HG03565 (cell line): ENCODE measurements around the gene TBCE.

Experiments used
- ATAC-seq: cut with Tn5 transposase; IDR thresholded peaks from one replicate; pipeline ENCODE4 v1.9.1; 2021; ENCODE audit warnings: mild to moderate bottlenecking, moderate library complexity; ENCODE audit not compliant: unreplicated experiment

TBCE gene

GRCh38 chr1:235367000-235367908 is at the start of gene TBCE:
TSS of gene TBCE (plus strand) at chr1:235367427. CDS start at chr1:235380050, 12,623 bp downstream.
- ATAC-seq, result peak; percentile 100

- ATAC-seq, result no peak
These were observed 48.0 kb upstream of the TBCE start for GRCh38 chr1:235319255-235319654.

GRCh38 chr1:235320521-235321179 is 46.6 kb upstream of the TBCE start:
- ATAC-seq, result no peak

GRCh38 chr1:235324296-235324695 is 42.9 kb upstream of the TBCE start:
- ATAC-seq, result no peak

- ATAC-seq, result no peak
These were observed 42.1 kb upstream of the TBCE start for GRCh38 chr1:235325139-235325538.

GRCh38 chr1:235325854-235326253 is 41.4 kb upstream of the TBCE start:
- ATAC-seq, result no peak

- no peak for ATAC-seq
These were observed 40.3 kb upstream of the TBCE start for GRCh38 chr1:235326719-235327558.

GRCh38 chr1:235327559-235328270 is 39.5 kb upstream of the TBCE start, which contains the start of gene ARID4B:
TSS of gene ARID4B (minus strand) at chr1:235328179. CDS start at chr1:235326919, 1,260 bp downstream.
- ATAC-seq, result peak; percentile 2

- peak; percentile 66 for ATAC-seq
These were observed 38.7 kb upstream of the TBCE start, which contains the start of gene GGPS1 for GRCh38 chr1:235328271-235329138. TSS of gene GGPS1 (plus strand) at chr1:235328570. CDS start at chr1:235335265, 6,695 bp downstream.

GRCh38 chr1:235329139-235329902 is 37.9 kb upstream of the TBCE start:
- ATAC-seq, result peak; percentile 12

GRCh38 chr1:235330918-235331285 is 36.3 kb upstream of the TBCE start:
- ATAC-seq, result no peak

GRCh38 chr1:235331401-235331800 is 35.8 kb upstream of the TBCE start:
- no peak for ATAC-seq

- no peak for ATAC-seq
These were observed 30.3 kb upstream of the TBCE start for GRCh38 chr1:235336903-235337302.

GRCh38 chr1:235339746-235340145 is 27.5 kb upstream of the TBCE start:
- ATAC-seq, result no peak

GRCh38 chr1:235341334-235341733 is 25.9 kb upstream of the TBCE start:
- ATAC-seq, result no peak

- no peak for ATAC-seq
These were observed 25.2 kb upstream of the TBCE start for GRCh38 chr1:235342039-235342438.

- ATAC-seq, result no peak
These were observed 24.8 kb upstream of the TBCE start for GRCh38 chr1:235342471-235342870.

- no peak for ATAC-seq
These were observed 23.5 kb upstream of the TBCE start for GRCh38 chr1:235343726-235344125.

GRCh38 chr1:235351441-235351840 is 15.8 kb upstream of the TBCE start:
- no peak for ATAC-seq
